HG03558 (cell line): ENCODE data around the gene PNKD.
"Not testable (repeated sequence)": the region's sequence is repeated elsewhere in the genome, so short reads cannot be mapped to it uniquely, and the experiment has no call there.

Experiments used
- ATAC-seq: cut with Tn5 transposase; IDR thresholded peaks from one replicate; pipeline ENCODE4 v1.9.1; 2021; ENCODE audit warnings: moderate number of reproducible peaks; ENCODE audit not compliant: unreplicated experiment; ENCODE audit errors: extremely low read depth

PNKD gene

GRCh38 chr2:218290316-218291261 is 20.3 kb downstream of the PNKD start:
- peak; percentile 35 for ATAC-seq

- ATAC-seq = no peak
These were observed 21.2 kb downstream of the PNKD start for GRCh38 chr2:218291318-218292047.

- peak; percentile 54 for ATAC-seq
These were observed 22.0 kb downstream of the PNKD start, which contains the start of gene TMBIM1 for GRCh38 chr2:218292048-218293014. Gene TMBIM1 (minus strand): TSS chr2:218292503. CDS start chr2:218282141, 10,362 bp downstream.

GRCh38 chr2:218293715-218294429 is 23.6 kb downstream of the PNKD start:
- no peak for ATAC-seq

- no peak for ATAC-seq
These were observed 24.2 kb downstream of the PNKD start for GRCh38 chr2:218294430-218295022.

GRCh38 chr2:218295029-218295428 is 24.7 kb downstream of the PNKD start:
- no peak for ATAC-seq

GRCh38 chr2:218296200-218296599 is 25.9 kb downstream of the PNKD start:
- ATAC-seq = no peak

GRCh38 chr2:218296847-218297246 is 26.5 kb downstream of the PNKD start:
- no peak for ATAC-seq

- no peak for ATAC-seq
These were observed 28.1 kb downstream of the PNKD start for GRCh38 chr2:218298314-218298875.

- no peak for ATAC-seq
These were observed 29.8 kb downstream of the PNKD start for GRCh38 chr2:218300141-218300540.

GRCh38 chr2:218301176-218301819 is 31.0 kb downstream of the PNKD start:
- ATAC-seq = no peak

- no peak for ATAC-seq
These were observed 35.1 kb downstream of the PNKD start for GRCh38 chr2:218305383-218305782.

GRCh38 chr2:218306184-218306920 is 36.0 kb downstream of the PNKD start:
- ATAC-seq = no peak

- no peak for ATAC-seq
These were observed 37.2 kb downstream of the PNKD start for GRCh38 chr2:218307415-218308090.

- no peak for ATAC-seq
These were observed 40.7 kb downstream of the PNKD start for GRCh38 chr2:218310853-218311540.

- ATAC-seq = not testable (repeated sequence)
These were observed 41.4 kb downstream of the PNKD start for GRCh38 chr2:218311541-218312266.
